ENCODE results near the gene CLMN. TPM values are rescaled to one million over a fixed set of nuclear protein-coding genes. Genes with fewer than 3 reads are reported as not detected.

CLMN gene
- total and polyA plus RNA-seq, 2 donors (not counting 1 experiment from before 2014, with no cell fraction given): 9.6 to 51.5 TPM

DNA sequence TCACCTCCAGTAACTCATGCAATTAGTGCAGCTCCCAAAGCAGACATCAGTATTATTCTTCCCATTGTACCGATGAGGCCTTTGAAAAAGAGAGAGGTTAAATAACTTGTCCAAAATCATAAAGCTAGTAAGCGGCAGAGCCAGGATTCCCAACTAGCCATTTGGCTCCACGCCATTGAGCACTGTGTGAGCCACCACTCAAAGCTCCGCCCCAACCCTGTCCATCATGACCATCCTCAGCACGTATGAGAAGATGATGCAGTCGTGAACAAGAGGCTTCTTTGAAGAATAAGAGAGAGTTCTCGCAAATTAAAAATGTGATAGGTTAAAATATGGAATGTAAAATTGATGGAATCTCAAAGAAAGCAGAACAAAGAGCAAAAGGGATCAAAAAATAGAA lies 14.6 kb downstream of the CLMN start:
- no peak overlapping the region for H3K27ac ChIP-seq (ENCODE audit: low read length in 2 of 2)
- H3K27me3 ChIP-seq (replicated peaks in 1 of 4; ENCODE audit: control extremely low read depth in 1 of 4, control insufficient read depth in 3 of 4, insufficient read depth in 4 of 4, low read length in 3 of 4): peaks cover 0 to 4% (median 0%) of the 10 kb centered on the region in 4 experiments
- H3K4me3 ChIP-seq (ENCODE audit: control extremely low read depth in 1 of 5, extremely low read depth in 1 of 5, insufficient read depth in 1 of 5, low read depth in 2 of 5, low read length in 4 of 5): no peak overlapping the region
- no peak overlapping the region for H2AFZ ChIP-seq (ENCODE audit: insufficient read depth, low read depth, low read length, poor library complexity, severe bottlenecking)
- H3K36me3 ChIP-seq (replicated peaks in 1 of 2; ENCODE audit: control extremely low read depth in 1 of 2, control insufficient read depth in 1 of 2, extremely low read depth in 1 of 2, insufficient read depth in 2 of 2, low read length in 1 of 2): no peaks in the 10 kb centered on the region
- peaks cover 18 to 20% of the 10 kb centered on the region in 2 donors for H3K4me1 ChIP-seq (ENCODE audit: control insufficient read depth in 2 of 2, insufficient read depth in 2 of 2, low read length in 2 of 2)
- peaks cover 37% of the 10 kb centered on the region for H3K4me1 Mint-ChIP-seq
- H3K27ac Mint-ChIP-seq: no peak overlapping the region
- peaks cover 21% of the 10 kb centered on the region for H4K20me1 ChIP-seq (ENCODE audit: control insufficient read depth, insufficient read depth, low read length, poor library complexity, severe bottlenecking)
- H3K4me3 Mint-ChIP-seq: no peak overlapping the region
- peaks cover 38% of the 10 kb centered on the region for H3K79me2 ChIP-seq (ENCODE audit: control insufficient read depth, insufficient read depth, low read length)
- ATAC-seq (ENCODE audit: low read depth): no peak
- intact Hi-C loops (cut with micrococcal nuclease): no loop called here
- ChIA-PET CTCF (interaction anchor here (0.9 kb wide), 1 partner anchor 37 kb away, joined by 3 read pairs; no protein-coding TSS in a partner anchor), POLR2A (no interaction called here)
- no peak overlapping the region for H3K9ac ChIP-seq (ENCODE audit: low read length)
- H3K9me3 Mint-ChIP-seq (ENCODE audit: insufficient read depth): no peaks in the 10 kb centered on the region
- H3K9me3 ChIP-seq (ENCODE audit: control extremely low read depth in 1 of 3, control insufficient read depth in 2 of 3, insufficient read depth in 1 of 3, low read length in 2 of 3): no peaks in the 10 kb centered on the region
- no peak for DNase-seq
- no peak for TF ChIP-seq EZH2 (IDR thresholded peaks at IDR 0.05; ENCODE audit: borderline replicate concordance, insufficient read depth, low read depth, low read length, poor library complexity, severe bottlenecking)
- TF ChIP-seq, protein P1, sequence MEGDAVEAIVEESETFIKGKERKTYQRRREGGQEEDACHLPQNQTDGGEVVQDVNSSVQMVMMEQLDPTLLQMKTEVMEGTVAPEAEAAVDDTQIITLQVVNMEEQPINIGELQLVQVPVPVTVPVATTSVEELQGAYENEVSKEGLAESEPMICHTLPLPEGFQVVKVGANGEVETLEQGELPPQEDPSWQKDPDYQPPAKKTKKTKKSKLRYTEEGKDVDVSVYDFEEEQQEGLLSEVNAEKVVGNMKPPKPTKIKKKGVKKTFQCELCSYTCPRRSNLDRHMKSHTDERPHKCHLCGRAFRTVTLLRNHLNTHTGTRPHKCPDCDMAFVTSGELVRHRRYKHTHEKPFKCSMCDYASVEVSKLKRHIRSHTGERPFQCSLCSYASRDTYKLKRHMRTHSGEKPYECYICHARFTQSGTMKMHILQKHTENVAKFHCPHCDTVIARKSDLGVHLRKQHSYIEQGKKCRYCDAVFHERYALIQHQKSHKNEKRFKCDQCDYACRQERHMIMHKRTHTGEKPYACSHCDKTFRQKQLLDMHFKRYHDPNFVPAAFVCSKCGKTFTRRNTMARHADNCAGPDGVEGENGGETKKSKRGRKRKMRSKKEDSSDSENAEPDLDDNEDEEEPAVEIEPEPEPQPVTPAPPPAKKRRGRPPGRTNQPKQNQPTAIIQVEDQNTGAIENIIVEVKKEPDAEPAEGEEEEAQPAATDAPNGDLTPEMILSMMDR (IDR thresholded peaks at IDR 0.05): no peak
- WGBS (ENCODE audit: insufficient coverage): 100% methylated on average over 3 of the region's 7 CpGs
- H3K4me2 ChIP-seq (replicated peaks; ENCODE audit: low read depth, low read length, poor library complexity, severe bottlenecking): no peak overlapping the region
- peaks cover 3% of the 10 kb centered on the region for H3K27me3 Mint-ChIP-seq

DNA sequence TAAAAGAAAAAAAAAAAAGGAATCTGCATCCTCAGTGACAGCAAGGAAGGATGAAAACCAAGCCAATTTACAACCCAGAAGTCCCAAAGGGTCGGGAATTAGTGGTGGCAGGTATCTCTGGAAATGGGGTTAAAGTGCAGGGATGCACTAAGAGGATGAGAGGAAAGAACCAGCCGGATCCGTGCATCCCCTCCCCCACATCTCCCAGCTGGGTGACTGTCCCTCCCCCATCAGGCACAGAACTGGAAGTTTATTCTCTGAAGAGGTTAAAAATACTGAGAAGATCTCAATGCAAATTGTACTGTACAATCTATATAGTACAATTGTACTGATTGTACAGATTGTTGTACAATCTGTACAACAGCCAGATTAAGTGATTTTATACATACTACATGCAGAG lies 15.4 kb downstream of the CLMN start:
- no peak overlapping the region for H3K27ac ChIP-seq (ENCODE audit: low read length in 2 of 2)
- no peaks in the 10 kb centered on the region for H3K9me3 ChIP-seq (ENCODE audit: control extremely low read depth in 1 of 3, control insufficient read depth in 2 of 3, insufficient read depth in 1 of 3, low read length in 2 of 3)
- no peak overlapping the region for H3K4me3 ChIP-seq (ENCODE audit: control extremely low read depth in 1 of 5, extremely low read depth in 1 of 5, insufficient read depth in 1 of 5, low read depth in 2 of 5, low read length in 4 of 5)
- H3K4me3 Mint-ChIP-seq: no peak overlapping the region
- H3K27ac Mint-ChIP-seq: no peak overlapping the region
- H3K4me1 ChIP-seq (ENCODE audit: control insufficient read depth in 2 of 2, insufficient read depth in 2 of 2, low read length in 2 of 2): peaks cover 23 to 28% of the 10 kb centered on the region in 2 donors
- H3K4me2 ChIP-seq (replicated peaks; ENCODE audit: low read depth, low read length, poor library complexity, severe bottlenecking): no peak overlapping the region
- H2AFZ ChIP-seq (ENCODE audit: insufficient read depth, low read depth, low read length, poor library complexity, severe bottlenecking): no peak overlapping the region
- TF ChIP-seq, protein P1 (IDR thresholded peaks at IDR 0.05): no peak
- no peak for TF ChIP-seq EZH2 (IDR thresholded peaks at IDR 0.05; ENCODE audit: borderline replicate concordance, insufficient read depth, low read depth, low read length, poor library complexity, severe bottlenecking)
- peaks cover 21% of the 10 kb centered on the region for H4K20me1 ChIP-seq (ENCODE audit: control insufficient read depth, insufficient read depth, low read length, poor library complexity, severe bottlenecking)
- intact Hi-C loops (cut with micrococcal nuclease): loop anchor here (5.0 kb wide), 1 partner anchor 37 kb away; no protein-coding TSS in a partner anchor
- WGBS (ENCODE audit: insufficient coverage): no CpG with 5 or more reads among the region's 3 CpGs
- H3K79me2 ChIP-seq (ENCODE audit: control insufficient read depth, insufficient read depth, low read length): peaks cover 33% of the 10 kb centered on the region
- H3K9me3 Mint-ChIP-seq (ENCODE audit: insufficient read depth): no peaks in the 10 kb centered on the region
- ATAC-seq (ENCODE audit: low read depth) (no peak), DNase-seq (no peak)
- ChIA-PET POLR2A (no interaction called here), CTCF (interaction anchor here (0.9 kb wide), 1 partner anchor 36 kb away, joined by 3 read pairs; no protein-coding TSS in a partner anchor)
- peaks cover 45% of the 10 kb centered on the region for H3K4me1 Mint-ChIP-seq
- no peak overlapping the region for H3K9ac ChIP-seq (ENCODE audit: low read length)
- peaks cover 0 to 4% (median 0%) of the 10 kb centered on the region in 4 experiments for H3K27me3 ChIP-seq (replicated peaks in 1 of 4; ENCODE audit: control extremely low read depth in 1 of 4, control insufficient read depth in 3 of 4, insufficient read depth in 4 of 4, low read length in 3 of 4)
- H3K27me3 Mint-ChIP-seq: peaks cover 3% of the 10 kb centered on the region
- H3K36me3 ChIP-seq (replicated peaks in 1 of 2; ENCODE audit: control extremely low read depth in 1 of 2, control insufficient read depth in 1 of 2, extremely low read depth in 1 of 2, insufficient read depth in 2 of 2, low read length in 1 of 2): no peaks in the 10 kb centered on the region
